ENCODE data around the gene RPL13. TPM values are rescaled to one million over a fixed set of nuclear protein-coding genes. Genes with fewer than 3 reads are reported as not detected.

The RPL13 gene
- total and polyA plus RNA-seq, 4 donors: 1,505 to 6,820 (median 3,018) TPM

- no peaks in the 10 kb centered on the region for H3K27me3 ChIP-seq (ENCODE audit: control insufficient read depth in 1 of 2, insufficient read depth in 2 of 2, low read length in 1 of 2)
- 87 to 89% methylated on average over 28 of the region's 28 CpGs for WGBS, 2 donors
- ATAC-seq (ENCODE audit: low FRiP score) (no peak), DNase-seq (no peak)
- intact Hi-C loops (cut with DNase I): no loop called here
- no peak overlapping the region for H3K4me3 ChIP-seq (ENCODE audit: low read length in 2 of 2)
- no peak overlapping the region for H3K27ac ChIP-seq (ENCODE audit: low read depth in 1 of 2, low read length in 2 of 2)
- no peaks in the 10 kb centered on the region for H3K4me1 ChIP-seq (ENCODE audit: control insufficient read depth in 1 of 2, insufficient read depth in 2 of 2, low read length in 2 of 2)
- H3K36me3 ChIP-seq (ENCODE audit: control insufficient read depth in 1 of 2, insufficient read depth in 2 of 2, low read length in 1 of 2): peaks cover 0 to 7% of the 10 kb centered on the region in 2 donors
- no peaks in the 10 kb centered on the region for H3K9me3 ChIP-seq (ENCODE audit: control insufficient read depth, low read length)
Observed at GRCh38 chr16:89548344-89549006, 12.0 kb upstream of the RPL13 start.

- 91 to 94% methylated on average over 10 of the region's 10 CpGs for WGBS, 2 donors
- no peak overlapping the region for H3K27ac ChIP-seq (ENCODE audit: low read depth in 1 of 2, low read length in 2 of 2)
- no peak overlapping the region for H3K4me3 ChIP-seq (ENCODE audit: low read length in 2 of 2)
Observed at GRCh38 chr16:89549007-89549700, 11.3 kb upstream of the RPL13 start.

GRCh38 chr16:89550421-89551007 is 10.0 kb upstream of the RPL13 start:
- no peak for ATAC-seq (ENCODE audit: low FRiP score)
- intact Hi-C loops (cut with DNase I): no loop called here

More at GRCh38 chr16:89549007-89549700, 11.3 kb upstream of the RPL13 start:
- no peaks in the 10 kb centered on the region for H3K9me3 ChIP-seq (ENCODE audit: control insufficient read depth, low read length)
- ATAC-seq (ENCODE audit: low FRiP score) (no peak), DNase-seq (no peak)
- H3K27me3 ChIP-seq (ENCODE audit: control insufficient read depth in 1 of 2, insufficient read depth in 2 of 2, low read length in 1 of 2): no peaks in the 10 kb centered on the region
- no peaks in the 10 kb centered on the region for H3K4me1 ChIP-seq (ENCODE audit: control insufficient read depth in 1 of 2, insufficient read depth in 2 of 2, low read length in 2 of 2)
- intact Hi-C loops (cut with DNase I): no loop called here
- peaks cover 0 to 7% of the 10 kb centered on the region in 2 donors for H3K36me3 ChIP-seq (ENCODE audit: control insufficient read depth in 1 of 2, insufficient read depth in 2 of 2, low read length in 1 of 2)

GRCh38 chr16:89552329-89552728 is 8.2 kb upstream of the RPL13 start:
- H3K36me3 ChIP-seq (ENCODE audit: control insufficient read depth in 1 of 2, insufficient read depth in 2 of 2, low read length in 1 of 2): peaks cover 0 to 7% of the 10 kb centered on the region in 2 donors
- ATAC-seq (ENCODE audit: low FRiP score) (no peak), DNase-seq (no peak)

More at GRCh38 chr16:89550421-89551007, 10.0 kb upstream of the RPL13 start:
- WGBS, 2 donors: 91 to 92% methylated on average over 22 of the region's 22 CpGs
- Histone ChIP-seq H3K4me3 (ENCODE audit: low read length in 2 of 2) (no peak overlapping the region), H3K27me3 (ENCODE audit: control insufficient read depth in 1 of 2, insufficient read depth in 2 of 2, low read length in 1 of 2) (no peaks in the 10 kb centered on the region), H3K9me3 (ENCODE audit: control insufficient read depth, low read length) (no peaks in the 10 kb centered on the region), H3K27ac (ENCODE audit: low read depth in 1 of 2, low read length in 2 of 2) (no peak overlapping the region), H3K4me1 (ENCODE audit: control insufficient read depth in 1 of 2, insufficient read depth in 2 of 2, low read length in 2 of 2) (no peaks in the 10 kb centered on the region), H3K36me3 (ENCODE audit: control insufficient read depth in 1 of 2, insufficient read depth in 2 of 2, low read length in 1 of 2) (peaks cover 0 to 10% of the 10 kb centered on the region in 2 donors)
- no peak for DNase-seq

GRCh38 chr16:89552913-89553312 is 7.6 kb upstream of the RPL13 start:
- no peaks in the 10 kb centered on the region for H3K27me3 ChIP-seq (ENCODE audit: control insufficient read depth in 1 of 2, insufficient read depth in 2 of 2, low read length in 1 of 2)
- ATAC-seq (ENCODE audit: low FRiP score) (no peak), DNase-seq (no peak)
- H3K9me3 ChIP-seq (ENCODE audit: control insufficient read depth, low read length): no peaks in the 10 kb centered on the region
- WGBS, 2 donors: 91 to 95% methylated on average over 13 of the region's 13 CpGs
- H3K4me3 ChIP-seq (ENCODE audit: low read length in 2 of 2): no peak overlapping the region
- H3K4me1 ChIP-seq (ENCODE audit: control insufficient read depth in 1 of 2, insufficient read depth in 2 of 2, low read length in 2 of 2): no peaks in the 10 kb centered on the region
- intact Hi-C loops (cut with DNase I): no loop called here
- no peak overlapping the region for H3K27ac ChIP-seq (ENCODE audit: low read depth in 1 of 2, low read length in 2 of 2)
- H3K36me3 ChIP-seq (ENCODE audit: control insufficient read depth in 1 of 2, insufficient read depth in 2 of 2, low read length in 1 of 2): peaks cover 0 to 7% of the 10 kb centered on the region in 2 donors

More at GRCh38 chr16:89552329-89552728, 8.2 kb upstream of the RPL13 start:
- intact Hi-C loops (cut with DNase I): no loop called here
- Histone ChIP-seq H3K27me3 (ENCODE audit: control insufficient read depth in 1 of 2, insufficient read depth in 2 of 2, low read length in 1 of 2) (no peaks in the 10 kb centered on the region), H3K9me3 (ENCODE audit: control insufficient read depth, low read length) (no peaks in the 10 kb centered on the region), H3K4me3 (ENCODE audit: low read length in 2 of 2) (no peak overlapping the region), H3K4me1 (ENCODE audit: control insufficient read depth in 1 of 2, insufficient read depth in 2 of 2, low read length in 2 of 2) (no peaks in the 10 kb centered on the region), H3K27ac (ENCODE audit: low read depth in 1 of 2, low read length in 2 of 2) (no peak overlapping the region)
- 95% methylated on average over 22 of the region's 22 CpGs for WGBS, 2 donors

- no peak for ATAC-seq (ENCODE audit: low FRiP score)
- Histone ChIP-seq H3K9me3 (ENCODE audit: control insufficient read depth, low read length) (no peaks in the 10 kb centered on the region), H3K27me3 (ENCODE audit: control insufficient read depth in 1 of 2, insufficient read depth in 2 of 2, low read length in 1 of 2) (no peaks in the 10 kb centered on the region), H3K4me1 (ENCODE audit: control insufficient read depth in 1 of 2, insufficient read depth in 2 of 2, low read length in 2 of 2) (no peaks in the 10 kb centered on the region), H3K4me3 (ENCODE audit: low read length in 2 of 2) (no peak overlapping the region), H3K36me3 (ENCODE audit: control insufficient read depth in 1 of 2, insufficient read depth in 2 of 2, low read length in 1 of 2) (peaks cover 0 to 7% of the 10 kb centered on the region in 2 donors), H3K27ac (ENCODE audit: low read depth in 1 of 2, low read length in 2 of 2) (no peak overlapping the region)
- intact Hi-C loops (cut with DNase I): no loop called here
- no peak for DNase-seq
- WGBS, 2 donors: 92 to 94% methylated on average over 18 of the region's 18 CpGs
Observed at GRCh38 chr16:89553733-89554132, 6.7 kb upstream of the RPL13 start.

GRCh38 chr16:89554343-89554742 is 6.1 kb upstream of the RPL13 start:
- H3K4me3 ChIP-seq (ENCODE audit: low read length in 2 of 2): no peak overlapping the region
- H3K4me1 ChIP-seq (ENCODE audit: control insufficient read depth in 1 of 2, insufficient read depth in 2 of 2, low read length in 2 of 2): no peaks in the 10 kb centered on the region
- ATAC-seq (ENCODE audit: low FRiP score) (no peak), DNase-seq (no peak)
- intact Hi-C loops (cut with DNase I): no loop called here
- H3K27ac ChIP-seq (ENCODE audit: low read depth in 1 of 2, low read length in 2 of 2): no peak overlapping the region
- no peaks in the 10 kb centered on the region for H3K27me3 ChIP-seq (ENCODE audit: control insufficient read depth in 1 of 2, insufficient read depth in 2 of 2, low read length in 1 of 2)
- no peaks in the 10 kb centered on the region for H3K9me3 ChIP-seq (ENCODE audit: control insufficient read depth, low read length)
- 92% methylated on average over 12 of the region's 12 CpGs for WGBS, 2 donors
- peaks cover 0 to 7% of the 10 kb centered on the region in 2 donors for H3K36me3 ChIP-seq (ENCODE audit: control insufficient read depth in 1 of 2, insufficient read depth in 2 of 2, low read length in 1 of 2)

- no peaks in the 10 kb centered on the region for H3K27me3 ChIP-seq (ENCODE audit: control insufficient read depth in 1 of 2, insufficient read depth in 2 of 2, low read length in 1 of 2)
- intact Hi-C loops (cut with DNase I): loop anchor here (5.0 kb wide), 1 partner anchor 223 kb away; no protein-coding TSS in a partner anchor
- H3K36me3 ChIP-seq (ENCODE audit: control insufficient read depth in 1 of 2, insufficient read depth in 2 of 2, low read length in 1 of 2): peaks cover 0 to 7% of the 10 kb centered on the region in 2 donors
- no peaks in the 10 kb centered on the region for H3K4me1 ChIP-seq (ENCODE audit: control insufficient read depth in 1 of 2, insufficient read depth in 2 of 2, low read length in 2 of 2)
- no peak overlapping the region for H3K27ac ChIP-seq (ENCODE audit: low read depth in 1 of 2, low read length in 2 of 2)
- 93 to 94% methylated on average over 16 of the region's 16 CpGs for WGBS, 2 donors
- ATAC-seq (ENCODE audit: low FRiP score) (no peak), DNase-seq (no peak)
- no peaks in the 10 kb centered on the region for H3K9me3 ChIP-seq (ENCODE audit: control insufficient read depth, low read length)
- no peak overlapping the region for H3K4me3 ChIP-seq (ENCODE audit: low read length in 2 of 2)
Observed at GRCh38 chr16:89555265-89555664, 5.2 kb upstream of the RPL13 start.

Data from aorta (tissue), 5 donors.